ENCODE measurements around the gene LCE7A. TPM values are rescaled to one million over a fixed set of nuclear protein-coding genes. Genes with fewer than 3 reads are reported as not detected.

LCE7A gene
- polyA plus RNA-seq, 3 donors = not detected

Other genes starting within 250 kb of the LCE7A start
- gene LCE3B, start 246.2 kb upstream of the LCE7A start, polyA plus RNA-seq (ENCODE audit: insufficient read length in 3 of 3) = not detected
- gene LCE3A, start 236.9 kb upstream of the LCE7A start, polyA plus RNA-seq (ENCODE audit: insufficient read length in 3 of 3) = not detected
- not detected for gene LCE2D, start 196.6 kb upstream of the LCE7A start, polyA plus RNA-seq (ENCODE audit: insufficient read length in 3 of 3)
- not detected for gene LCE2C, start 184.7 kb upstream of the LCE7A start, polyA plus RNA-seq (ENCODE audit: insufficient read length in 3 of 3)
- not detected for gene LCE2B, start 173.9 kb upstream of the LCE7A start, polyA plus RNA-seq (ENCODE audit: insufficient read length in 3 of 3)
- gene LCE2A, start 161.7 kb upstream of the LCE7A start, polyA plus RNA-seq (ENCODE audit: insufficient read length in 3 of 3) = not detected
- gene LCE4A, start 151.8 kb upstream of the LCE7A start, polyA plus RNA-seq (ENCODE audit: insufficient read length in 3 of 3) = not detected
- not detected for gene KPRP, start 102.0 kb upstream of the LCE7A start, polyA plus RNA-seq (ENCODE audit: insufficient read length in 3 of 3)
- not detected for gene LCE1F, start 84.9 kb upstream of the LCE7A start, polyA plus RNA-seq (ENCODE audit: insufficient read length in 3 of 3)
- gene LCE1E, start 73.7 kb upstream of the LCE7A start, polyA plus RNA-seq (ENCODE audit: insufficient read length in 3 of 3) = not detected
- not detected for gene LCE1D, start 63.3 kb upstream of the LCE7A start, polyA plus RNA-seq (ENCODE audit: insufficient read length in 3 of 3)
- not detected for gene LCE1C, start 53.3 kb upstream of the LCE7A start, polyA plus RNA-seq (ENCODE audit: insufficient read length in 3 of 3)
- not detected for gene LCE1B, start 48.0 kb upstream of the LCE7A start, polyA plus RNA-seq (ENCODE audit: insufficient read length in 3 of 3)
- not detected for gene LCE1A, start 32.5 kb upstream of the LCE7A start, polyA plus RNA-seq (ENCODE audit: insufficient read length in 3 of 3)
- not detected for gene LCE6A, start 17.1 kb upstream of the LCE7A start, polyA plus RNA-seq (ENCODE audit: insufficient read length in 3 of 3)
- gene SMCP, start 18.3 kb downstream of the LCE7A start, polyA plus RNA-seq (ENCODE audit: insufficient read length in 3 of 3) = not detected
- under 1 TPM in 2 of 3 donors, not detected in 1; 0.21 to 0.42 TPM for gene IVL, start 48.5 kb downstream of the LCE7A start, polyA plus RNA-seq (ENCODE audit: insufficient read length in 3 of 3)
- not detected for gene SPRR5, start 87.2 kb downstream of the LCE7A start, polyA plus RNA-seq (ENCODE audit: insufficient read length in 3 of 3)
- not detected for gene SPRR4, start 110.7 kb downstream of the LCE7A start, polyA plus RNA-seq (ENCODE audit: insufficient read length in 3 of 3)
- gene SPRR1A, start 124.1 kb downstream of the LCE7A start, polyA plus RNA-seq (ENCODE audit: insufficient read length in 3 of 3) = not detected
- under 1 TPM in 1 of 3 donors, not detected in 2; 0.21 TPM for gene SPRR3, start 141.8 kb downstream of the LCE7A start, polyA plus RNA-seq (ENCODE audit: insufficient read length in 3 of 3)
- not detected for gene SPRR1B, start 171.2 kb downstream of the LCE7A start, polyA plus RNA-seq (ENCODE audit: insufficient read length in 3 of 3)
- not detected for gene SPRR2D, start 181.1 kb downstream of the LCE7A start, polyA plus RNA-seq (ENCODE audit: insufficient read length in 3 of 3)
- not detected for gene SPRR2A, start 197.5 kb downstream of the LCE7A start, polyA plus RNA-seq (ENCODE audit: insufficient read length in 3 of 3)
- not detected for gene SPRR2B, start 211.6 kb downstream of the LCE7A start, polyA plus RNA-seq (ENCODE audit: insufficient read length in 3 of 3)
- not detected for gene SPRR2E, start 234.5 kb downstream of the LCE7A start, polyA plus RNA-seq (ENCODE audit: insufficient read length in 3 of 3)

Measured in right renal cortex interstitium (tissue), 3 donors.